ENCODE data around the gene ARPC5.

DNA sequence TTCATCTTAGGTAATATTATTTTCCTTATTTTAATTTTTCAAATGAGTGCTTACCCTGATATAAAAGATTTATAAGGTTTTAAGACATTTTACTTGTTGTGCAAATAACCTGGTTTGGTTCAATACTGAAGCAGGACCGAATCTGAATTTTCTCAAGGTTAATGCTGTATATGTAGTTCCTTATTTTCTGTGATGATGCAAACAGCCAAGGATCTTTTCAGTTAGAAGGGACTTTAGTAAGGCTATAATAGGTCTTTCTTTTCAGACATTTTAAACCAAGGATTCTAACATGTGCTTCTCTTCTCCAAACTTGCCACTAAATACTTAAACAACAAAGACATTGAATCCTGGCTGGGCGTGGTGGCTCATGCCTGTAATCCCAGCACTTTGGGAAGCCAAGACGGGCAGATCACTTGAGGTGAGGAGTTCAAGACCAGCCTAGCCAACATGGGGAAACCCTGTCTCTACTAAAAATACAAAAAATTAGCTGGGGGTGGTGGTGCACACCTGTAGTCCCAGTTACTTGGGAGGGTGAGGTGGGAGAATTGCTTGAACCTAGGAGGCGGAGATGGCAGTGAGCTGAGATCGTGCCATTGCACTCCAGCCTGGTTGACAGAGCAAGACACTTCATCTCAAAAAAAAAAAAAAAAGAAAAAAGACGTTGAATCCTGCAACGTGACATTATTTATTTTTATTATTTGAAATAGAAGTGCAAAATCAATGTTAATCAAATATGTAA lies 3.2 kb upstream of the ARPC5 start:
- TF ChIP-seq CTCF (IDR thresholded peaks at IDR 0.05; ENCODE audit: low read depth, low read length, poor library complexity, severe bottlenecking) (no peak), EZH2phosphoT487 (IDR thresholded peaks at IDR 0.05; ENCODE audit: borderline replicate concordance, low read length) (no peak)

Data from DOHH2 (cell line).